AG09309 (cell line): ENCODE results near the gene UQCRC2.
"Not testable (repeated sequence)": the region's sequence is repeated elsewhere in the genome, so short reads cannot be mapped to it uniquely, and the experiment has no call there.

ENCODE experiments used
- DNase-seq: peaks from one replicate; pipeline ENCODE4 v3.0.0-alpha.2; 2010; ENCODE audit warnings: low read depth
- H3K4me3 ChIP-seq: 2 replicates; pipeline ENCODE4 v1.5.1; 2011; ENCODE audit warnings: mild to moderate bottlenecking, low read depth, low read length, moderate library complexity; ENCODE audit not compliant: control insufficient read depth
- CTCF ChIP-seq: IDR thresholded peaks from 2 replicates; pipeline ENCODE4 v1.5.1; 2011; ENCODE audit warnings: mild to moderate bottlenecking, low read depth, low read length, inconsistent platforms; ENCODE audit not compliant: insufficient read depth, control insufficient read depth; ENCODE audit errors: missing control alignments

UQCRC2 gene

DNA sequence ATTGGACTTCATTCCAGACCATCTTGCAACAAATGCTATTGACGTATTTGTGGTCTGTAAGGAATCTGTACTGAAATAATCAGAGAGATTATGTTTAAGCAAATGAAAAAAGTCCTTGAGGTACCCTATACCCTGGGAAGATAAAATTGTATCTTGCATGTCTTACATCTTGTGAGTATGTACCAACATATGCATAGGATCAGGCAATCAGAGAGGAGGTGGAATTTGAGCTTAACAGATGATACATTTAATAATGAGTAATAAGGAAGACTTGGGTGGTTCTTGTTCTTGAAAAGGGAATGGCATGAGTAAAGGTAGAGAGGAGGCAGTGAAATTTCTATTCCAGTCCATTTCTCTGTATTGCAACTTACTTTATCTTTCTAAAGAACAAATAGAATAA, 65.4 kb downstream of the UQCRC2 start:
- no peak for TF ChIP-seq CTCF
- no peak for DNase-seq
- H3K4me3 ChIP-seq = no peak overlapping the region

GRCh38 chr16:22022151-22022550, 69.0 kb downstream of the UQCRC2 start:
- no peak for TF ChIP-seq CTCF
- DNase-seq = no peak

GRCh38 chr16:22023505-22023904, 70.3 kb downstream of the UQCRC2 start:
- no peak for DNase-seq
- no peak overlapping the region for H3K4me3 ChIP-seq
- TF ChIP-seq CTCF = no peak

More at GRCh38 chr16:22022151-22022550, 69.0 kb downstream of the UQCRC2 start:
- H3K4me3 ChIP-seq = no peak overlapping the region

DNA sequence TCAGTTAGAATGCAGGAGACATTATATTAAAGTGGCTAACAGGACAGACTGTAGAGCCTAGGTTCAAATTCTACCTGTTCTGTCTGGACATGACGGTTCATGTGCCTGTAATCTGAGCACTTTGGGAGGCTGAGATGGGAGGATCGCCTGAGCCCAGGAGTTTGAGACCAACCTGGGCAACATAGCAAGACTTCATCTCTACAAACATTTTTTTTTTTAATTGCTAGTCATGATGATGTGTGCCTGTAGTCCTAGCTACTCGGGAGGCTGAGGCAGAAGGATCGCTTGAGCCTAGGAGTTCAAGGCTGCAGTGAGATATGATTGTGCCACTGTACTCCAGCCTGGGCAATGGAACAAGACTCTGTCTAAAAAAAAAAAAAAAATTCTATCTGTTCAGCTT, 71.6 kb downstream of the UQCRC2 start:
- DNase-seq, H3K4me3 ChIP-seq: not testable (repeated sequence)

GRCh38 chr16:22027633-22028032, 74.5 kb downstream of the UQCRC2 start:
- TF ChIP-seq CTCF = no peak
- H3K4me3 ChIP-seq = no peak overlapping the region
- no peak for DNase-seq

DNA sequence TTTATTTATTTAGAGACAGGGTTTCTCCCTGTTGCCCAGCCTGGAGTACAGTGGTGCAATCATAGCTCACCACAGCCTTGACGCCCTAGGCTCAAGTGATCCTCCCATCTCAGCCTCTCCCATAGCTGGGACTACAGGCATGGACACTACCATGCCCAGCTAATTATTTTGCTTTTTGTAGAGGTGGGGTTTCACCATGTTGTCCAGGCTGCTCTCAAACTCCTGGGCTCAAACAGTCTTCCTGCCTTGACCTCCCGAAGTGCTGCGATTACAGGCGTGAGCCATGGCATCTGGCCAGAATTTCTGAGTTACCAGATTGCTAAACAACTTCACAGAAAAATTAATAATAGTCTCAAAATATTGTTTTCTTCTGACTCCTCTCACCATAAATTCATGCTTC, 76.5 kb downstream of the UQCRC2 start:
- TF ChIP-seq CTCF = no peak
- H3K4me3 ChIP-seq = no peak overlapping the region
- no peak for DNase-seq

DNA sequence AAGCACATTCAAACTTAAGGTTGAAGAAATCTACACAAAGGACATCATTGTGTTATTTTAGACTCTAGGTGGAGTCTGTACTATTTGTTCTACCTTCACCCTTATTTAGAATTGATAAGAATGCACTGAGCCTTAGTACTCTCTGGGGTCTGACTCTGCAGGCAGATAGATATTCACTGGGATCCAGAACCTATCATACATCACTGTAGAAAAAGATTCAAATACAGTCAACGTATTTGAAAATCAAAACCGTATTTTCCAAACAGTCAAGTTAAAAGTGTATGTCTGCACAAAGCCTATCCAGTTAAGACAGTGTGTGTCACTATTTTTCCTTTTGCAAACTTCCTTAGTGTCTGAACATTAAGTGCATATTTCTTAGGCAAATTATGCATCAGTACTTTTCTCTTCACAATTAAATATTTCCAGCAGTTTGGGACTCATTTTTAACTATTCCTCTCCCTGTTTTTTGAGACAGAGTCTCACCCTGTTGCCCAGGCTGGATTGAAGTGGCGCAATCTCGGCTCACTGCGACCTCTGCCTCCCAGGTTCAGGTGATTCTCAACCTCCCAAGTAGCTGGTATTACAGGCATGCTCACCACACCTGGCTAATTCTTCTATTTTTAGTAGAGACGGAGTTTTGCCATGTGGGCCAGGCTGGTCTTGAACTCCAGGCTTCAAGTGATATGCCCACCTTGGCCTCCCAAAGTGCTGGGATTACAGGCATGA, 77.1 kb downstream of the UQCRC2 start:
- H3K4me3 ChIP-seq = no peak overlapping the region
- DNase-seq = no peak

More for the DNA sequence above, 77.1 kb downstream of the UQCRC2 start:
- no peak for TF ChIP-seq CTCF
